CD4-positive, alpha-beta T cell treated with Interleukin-12 subunit alpha and Interleukin-12 subunit beta, for 1 hour (primary cell): ENCODE results near the gene CCDC38.

ENCODE experiments used
- DNase-seq: peaks from one replicate; pipeline ENCODE4 v3.0.0-alpha.2; 2020

Gene CCDC38

DNA sequence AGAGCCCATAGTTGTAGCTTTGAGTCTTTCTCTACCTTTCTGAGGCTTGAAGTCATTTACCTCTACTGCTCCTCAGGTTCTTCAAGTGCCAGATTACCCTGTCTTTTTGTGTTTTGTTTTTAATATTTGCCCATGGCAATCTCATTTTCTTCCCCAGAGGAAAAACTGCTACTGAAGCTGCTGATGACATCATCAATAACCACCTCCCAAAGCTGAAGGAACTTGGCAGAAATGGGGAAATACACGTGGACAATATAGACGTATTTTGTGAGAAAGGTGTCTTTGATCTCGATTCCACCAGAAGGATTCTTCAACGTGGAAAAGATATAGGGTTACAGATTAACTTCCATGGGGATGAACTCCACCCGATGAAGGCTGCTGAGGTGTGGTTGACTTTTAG, 17.8 kb upstream of the CCDC38 start:
- no peak for DNase-seq

DNA sequence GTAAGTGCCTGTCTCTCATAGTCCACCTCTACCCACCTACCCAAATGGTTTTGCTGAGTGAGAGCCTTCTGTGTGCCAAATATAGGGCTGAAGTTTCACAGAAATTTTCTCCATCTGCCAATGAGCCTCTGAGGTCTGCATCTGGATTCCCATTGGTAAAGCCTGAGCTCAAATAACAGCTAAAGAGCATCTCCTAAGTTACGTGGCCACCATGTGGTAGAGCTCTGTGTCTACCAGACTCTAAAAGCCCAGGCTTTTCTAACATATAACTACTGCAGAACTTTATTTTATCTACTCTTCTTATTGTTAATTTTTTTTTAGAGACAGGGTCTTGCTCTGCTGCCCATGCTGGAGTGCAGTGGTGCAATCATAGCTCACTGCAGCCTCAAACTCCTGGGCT, 16.7 kb upstream of the CCDC38 start:
- no peak for DNase-seq

DNA sequence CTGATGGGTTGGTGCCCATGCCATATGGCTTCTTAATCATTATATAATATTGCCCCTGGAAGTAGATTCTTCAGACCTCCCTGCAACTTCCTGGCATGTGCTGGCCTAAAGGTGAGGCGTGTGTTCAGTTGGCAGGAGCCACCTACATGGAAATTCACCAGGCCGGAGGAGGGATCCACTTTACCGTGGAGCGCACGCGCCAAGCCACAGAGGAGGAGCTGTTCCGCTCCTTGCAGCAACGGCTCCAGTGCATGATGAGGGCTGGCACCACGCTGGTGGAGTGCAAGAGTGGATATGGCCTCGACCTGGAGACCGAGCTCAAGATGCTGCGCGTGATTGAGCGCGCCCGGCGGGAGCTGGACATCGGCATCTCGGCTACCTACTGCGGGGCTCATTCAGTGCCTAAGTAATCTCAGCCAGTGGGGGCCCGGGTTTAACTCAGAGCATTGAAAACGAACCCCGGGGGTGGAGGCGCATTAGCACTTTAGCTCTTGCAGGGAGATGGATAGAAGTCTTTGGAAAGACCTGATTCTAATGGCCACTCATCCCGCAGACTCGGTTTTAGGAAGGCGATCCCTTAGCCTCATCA, 14.2 kb upstream of the CCDC38 start:
- no peak for DNase-seq

- DNase-seq: no peak
These were observed 13.2 kb upstream of the CCDC38 start for GRCh38 chr12:95955549-95956159.

DNA sequence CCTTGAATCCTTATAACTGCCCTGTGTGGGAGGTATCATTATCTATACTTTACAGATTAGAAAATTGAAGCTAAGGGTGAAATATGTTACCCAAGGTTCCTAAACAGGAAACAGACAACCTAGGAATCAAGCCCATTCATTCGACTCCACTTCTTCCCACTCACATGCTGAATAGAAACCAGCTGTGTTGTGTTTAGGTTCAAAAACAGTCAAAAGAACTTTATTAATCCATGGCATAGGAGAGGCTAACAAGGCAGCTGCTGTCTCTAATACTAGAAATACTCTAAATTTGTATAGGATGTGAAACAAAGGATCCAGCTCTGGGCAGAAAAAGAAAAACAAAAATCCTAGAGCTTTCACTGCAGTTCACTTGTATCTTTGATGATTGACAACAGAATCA, 10.6 kb upstream of the CCDC38 start:
- DNase-seq: no peak

- DNase-seq: no peak
These were observed 9.1 kb upstream of the CCDC38 start for GRCh38 chr12:95951515-95951914.

GRCh38 chr12:95949477-95950206, 7.2 kb upstream of the CCDC38 start:
- no peak for DNase-seq

DNA sequence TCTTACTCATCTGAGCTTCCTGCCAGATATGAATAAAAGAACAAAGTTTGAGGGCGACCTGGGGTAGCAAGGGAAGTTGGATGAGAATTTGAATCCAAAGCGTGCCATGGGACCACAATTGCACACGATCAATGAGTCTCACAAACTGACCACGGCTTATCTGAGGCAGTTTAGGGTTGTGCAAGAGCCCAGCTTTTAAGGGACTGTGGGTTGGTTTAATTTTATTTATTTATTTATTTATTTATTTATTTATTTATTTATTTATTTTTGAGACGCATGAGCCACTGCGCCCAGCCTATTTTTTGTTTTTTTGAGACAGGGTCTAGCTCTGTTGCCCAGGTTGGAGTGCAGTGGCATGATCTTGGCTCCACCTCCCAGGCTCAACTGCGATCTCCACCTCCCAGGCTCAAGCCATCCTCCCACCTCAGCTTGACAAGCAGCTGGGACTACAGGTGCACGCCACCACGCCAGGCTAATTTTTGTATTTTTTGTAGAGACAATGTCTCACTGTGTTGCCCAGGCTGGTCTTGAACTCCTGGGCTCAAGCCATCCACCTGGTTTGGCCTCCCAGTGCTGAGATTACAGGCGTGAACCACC, 1.8 kb upstream of the CCDC38 start:
- no peak for DNase-seq

DNA sequence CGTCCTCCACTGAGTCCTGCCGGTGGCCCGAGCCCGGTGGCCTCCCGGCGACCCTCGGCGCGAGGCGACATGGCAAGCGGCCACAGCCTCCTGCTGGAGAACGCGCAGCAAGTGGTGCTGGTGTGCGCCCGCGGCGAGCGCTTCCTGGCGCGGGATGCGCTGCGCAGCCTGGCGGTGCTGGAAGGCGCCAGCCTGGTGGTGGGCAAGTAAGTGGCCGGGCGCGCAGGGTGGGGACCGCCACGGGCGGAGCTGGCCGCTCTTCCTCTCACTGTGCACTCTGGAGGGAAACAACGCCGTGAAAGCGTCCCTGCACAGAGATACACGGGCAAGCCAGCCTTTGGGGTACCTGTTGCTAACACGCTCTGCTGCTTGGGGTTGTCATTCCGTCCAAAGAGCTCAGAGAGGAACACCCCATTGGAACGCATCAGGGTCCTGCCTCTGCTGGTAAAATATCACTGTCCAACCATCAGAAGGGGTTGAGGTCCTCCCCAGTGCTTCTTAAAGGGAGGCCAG, 972 bp upstream of the CCDC38 start, which contains the start of gene AMDHD1:
Gene AMDHD1, plus strand, starts transcription at position 2 of the 513 bp plus-strand sequence. Its CDS starts 68 bp downstream, at position 70.
- DNase-seq: peak; percentile 65

- DNase-seq: peak; percentile 11
These were observed 302 bp downstream of the CCDC38 start for GRCh38 chr12:95942101-95942523.

- DNase-seq: no peak
These were observed 1.9 kb downstream of the CCDC38 start for GRCh38 chr12:95940514-95940913.

DNA sequence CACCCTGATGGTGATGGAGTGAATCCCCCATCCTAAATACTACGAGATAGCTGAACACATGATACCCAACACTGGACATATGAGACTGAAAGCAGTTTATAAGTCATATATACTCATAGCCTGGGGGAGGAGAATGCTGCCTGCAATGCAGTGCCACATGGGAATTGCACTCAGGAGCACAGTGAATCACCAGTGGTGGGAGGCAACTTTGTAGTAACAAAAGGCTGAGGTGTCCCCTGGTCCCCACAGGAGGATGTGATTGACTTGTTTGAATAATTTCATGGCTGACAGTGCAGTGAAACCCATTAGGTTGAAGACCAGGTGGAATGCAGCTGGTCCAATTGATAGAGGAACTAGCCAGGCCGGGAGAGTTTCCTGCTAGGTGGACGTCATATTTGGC, 20.2 kb downstream of the CCDC38 start:
- DNase-seq: no peak

DNA sequence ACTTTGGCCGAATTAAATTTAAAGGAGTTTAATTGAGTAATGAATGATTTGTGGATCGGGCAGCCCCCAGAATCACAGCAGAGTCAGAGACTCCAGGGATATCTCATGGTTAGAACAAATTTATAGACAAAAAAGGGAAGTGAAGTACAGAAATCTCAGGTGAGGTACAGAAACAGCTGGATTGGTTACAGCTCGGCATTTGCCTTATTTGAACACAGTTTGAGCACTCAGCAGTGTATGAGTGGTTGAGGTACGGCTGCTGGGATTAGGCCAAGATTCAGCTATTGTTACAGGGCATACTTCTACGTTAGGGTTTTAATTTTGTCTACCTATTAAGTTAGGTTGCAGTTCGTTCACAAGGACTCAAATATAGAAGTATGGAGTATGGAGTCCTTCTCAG, 23.3 kb downstream of the CCDC38 start:
- DNase-seq: no peak

DNA sequence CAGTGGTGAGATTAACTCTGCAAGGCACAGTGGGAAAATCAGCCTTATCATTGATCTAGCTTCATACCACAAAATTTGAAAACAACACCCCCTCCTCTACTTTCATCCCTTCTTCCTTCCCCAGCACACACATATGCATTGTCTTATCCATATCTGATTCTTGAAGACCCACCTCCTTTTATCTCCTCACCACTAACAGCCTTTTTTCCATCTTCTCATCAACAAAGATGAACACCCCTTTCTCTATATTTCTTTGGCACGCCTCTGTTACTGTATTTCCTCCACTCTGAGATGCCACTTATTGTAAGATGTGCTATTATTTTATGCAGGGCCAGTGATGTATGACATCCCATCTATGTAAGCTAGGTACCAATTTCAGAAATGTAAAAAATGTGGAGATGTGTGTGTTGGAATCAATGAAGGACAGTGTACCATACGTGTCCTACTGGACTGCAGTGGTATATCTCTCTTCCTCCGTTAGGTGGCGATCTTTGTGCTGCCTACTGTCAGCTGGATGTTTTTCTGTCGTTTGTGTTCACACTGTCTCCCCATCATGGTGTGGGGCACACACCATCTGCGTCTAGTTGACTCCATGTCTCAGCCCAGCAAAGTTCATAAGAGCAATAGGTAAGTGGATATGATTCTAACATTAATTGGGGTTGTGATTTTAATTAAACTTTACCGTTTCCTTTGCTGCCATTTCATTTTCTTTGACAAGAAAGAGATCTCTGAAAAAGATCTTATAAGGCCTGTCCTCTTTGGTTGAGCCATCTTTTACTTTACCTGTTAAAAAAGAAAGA, 24.0 kb downstream of the CCDC38 start:
- peak; percentile 70 for DNase-seq

DNA sequence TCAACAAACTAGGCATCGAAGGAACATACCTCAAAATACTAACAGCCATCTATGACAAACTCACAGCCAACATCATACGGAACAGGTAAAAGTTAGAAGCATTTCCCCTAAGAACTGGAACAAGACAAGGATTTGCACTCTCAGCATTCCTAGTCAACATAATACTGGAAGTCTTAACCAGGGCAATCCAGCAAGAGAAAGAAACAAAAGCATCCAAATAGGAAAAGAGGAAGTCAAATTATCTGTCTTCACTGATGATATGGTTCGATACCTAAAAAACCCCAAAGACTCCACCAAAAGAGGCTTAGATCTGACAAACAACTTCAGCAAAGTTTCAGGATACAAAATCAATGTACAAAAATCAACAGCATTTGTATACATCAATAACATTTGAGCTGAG, 32.5 kb downstream of the CCDC38 start:
- DNase-seq: no peak

DNA sequence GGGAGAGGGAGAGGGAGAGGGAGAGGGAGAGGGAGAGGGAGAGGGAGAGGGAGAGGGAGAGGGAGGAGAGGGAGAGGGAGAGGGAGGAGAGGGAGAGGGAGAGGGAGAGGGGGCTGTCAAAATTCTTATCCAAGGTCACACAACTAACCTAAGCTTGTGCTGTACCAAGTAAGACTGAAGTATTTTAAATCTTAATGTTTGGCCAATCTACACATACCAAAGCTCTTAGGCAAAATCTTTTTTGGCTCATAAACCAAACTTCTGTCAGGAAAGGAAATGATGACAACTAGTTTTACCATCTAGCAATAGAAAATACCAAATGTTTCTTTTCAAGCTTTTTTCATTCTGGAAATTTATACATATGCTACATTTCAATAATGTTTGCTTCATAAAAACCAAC, 33.8 kb downstream of the CCDC38 start:
- DNase-seq: no peak

GRCh38 chr12:95898081-95898480, 44.3 kb downstream of the CCDC38 start:
- no peak for DNase-seq

GRCh38 chr12:95896846-95897245, 45.6 kb downstream of the CCDC38 start:
- DNase-seq: no peak

GRCh38 chr12:95890958-95891357, 51.5 kb downstream of the CCDC38 start:
- DNase-seq: no peak

- DNase-seq: no peak
These were observed 55.1 kb downstream of the CCDC38 start for GRCh38 chr12:95887311-95887710.

DNA sequence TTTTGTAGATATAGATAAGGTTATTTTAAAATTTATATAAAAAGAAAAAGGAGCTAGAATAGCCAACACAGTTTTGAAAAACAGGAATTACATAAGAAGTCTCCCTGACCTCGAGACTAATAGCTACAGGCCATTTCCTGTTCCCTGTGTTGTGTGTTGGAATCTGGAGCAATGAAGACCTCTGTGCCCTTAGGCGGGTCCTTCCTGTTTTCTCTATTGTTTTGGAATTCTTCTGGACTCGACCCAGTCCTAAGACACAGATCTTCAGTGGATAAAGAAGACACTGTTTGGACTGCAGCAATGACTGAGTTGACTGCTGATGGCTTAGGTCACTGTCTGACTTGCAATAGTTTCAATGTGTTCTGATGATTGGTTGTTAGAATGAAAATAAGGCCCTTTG, 57.4 kb downstream of the CCDC38 start:
- DNase-seq: no peak

GRCh38 chr12:95882873-95883272, 59.5 kb downstream of the CCDC38 start:
- no peak for DNase-seq

DNA sequence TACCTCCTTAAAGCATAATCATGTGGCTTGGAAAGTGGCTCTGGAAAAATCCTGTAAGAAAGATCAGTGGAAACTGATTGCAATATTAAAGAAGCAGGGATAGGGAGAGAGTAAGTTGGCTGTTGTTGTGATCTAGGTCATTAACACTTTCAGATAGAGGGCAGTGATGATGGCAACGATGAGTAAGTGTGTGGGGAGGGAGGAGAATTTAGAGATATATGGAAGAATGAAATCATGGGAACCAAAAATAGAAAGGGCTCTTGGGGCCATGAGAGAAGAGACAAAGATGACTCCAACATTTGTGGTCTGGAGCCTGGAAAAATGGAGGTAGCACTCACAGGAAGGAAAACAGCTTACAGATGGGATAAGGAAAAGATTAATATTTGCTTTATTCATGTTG, 60.3 kb downstream of the CCDC38 start:
- no peak for DNase-seq
